H54 (cell line): Measurements from ENCODE around the gene ADCY6.
"Not testable (repeated sequence)": the region's sequence is repeated elsewhere in the genome, so short reads cannot be mapped to it uniquely, and the experiment has no call there.

Experiments
- DNase-seq: peaks from one replicate; pipeline ENCODE4 v3.0.0; 2011; ENCODE audit warnings: low spot score, mixed read lengths; ENCODE audit not compliant: insufficient read length
- FAIRE-seq: peaks from 3 replicates; lab custom pipeline; 2011; peaks lifted over from hg19 to GRCh38; lab: Jason Lieb, UNC
- POLR2A ChIP-seq: IDR thresholded peaks from 2 replicates; pipeline ENCODE4 v1.6.1; 2011; ENCODE audit warnings: low read depth, mild to moderate bottlenecking, low read length

The ADCY6 gene

GRCh38 chr12:48728807-48729206, 60.1 kb downstream of the ADCY6 start:
- no peak for FAIRE-seq
- no peak for DNase-seq
- no peak for TF ChIP-seq POLR2A

GRCh38 chr12:48720737-48721136, 68.2 kb downstream of the ADCY6 start:
- not testable (repeated sequence) for FAIRE-seq, DNase-seq

GRCh38 chr12:48720171-48720570, 68.7 kb downstream of the ADCY6 start:
- DNase-seq, FAIRE-seq: not testable (repeated sequence)

GRCh38 chr12:48719002-48719401, 69.9 kb downstream of the ADCY6 start:
- FAIRE-seq, DNase-seq: not testable (repeated sequence)

- FAIRE-seq (no peak), DNase-seq (no peak)
- no peak for TF ChIP-seq POLR2A
Observed at GRCh38 chr12:48717252-48717695, 71.6 kb downstream of the ADCY6 start.

- DNase-seq (peak; percentile 98), FAIRE-seq (peak; percentile 98)
- TF ChIP-seq POLR2A: peak; percentile 65
Observed at GRCh38 chr12:48716493-48717251, 72.2 kb downstream of the ADCY6 start, which contains the start of gene CCNT1. Gene CCNT1 (minus strand): TSS chr12:48716707. CDS start chr12:48716675, 32 bp downstream.
